Measurements from ENCODE around the gene ITPRIPL2.

Gene ITPRIPL2

GRCh38 chr16:19119564-19119963, 5.8 kb downstream of the ITPRIPL2 start:
- no peak for DNase-seq (ENCODE audit: low read depth in 2 of 2)

- DNase-seq (ENCODE audit: low read depth in 2 of 2): no peak
These were observed 9.9 kb downstream of the ITPRIPL2 start for GRCh38 chr16:19123535-19124178.

GRCh38 chr16:19126300-19126699, 12.5 kb downstream of the ITPRIPL2 start:
- no peak for DNase-seq (ENCODE audit: low read depth in 2 of 2)

- DNase-seq (ENCODE audit: low read depth in 2 of 2): no peak
These were observed 13.4 kb downstream of the ITPRIPL2 start for GRCh38 chr16:19127205-19127604.

- no peak for DNase-seq (ENCODE audit: low read depth in 2 of 2)
These were observed 13.9 kb downstream of the ITPRIPL2 start for GRCh38 chr16:19127674-19128131.

- no peak for DNase-seq (ENCODE audit: low read depth in 2 of 2)
These were observed 14.9 kb downstream of the ITPRIPL2 start for GRCh38 chr16:19128454-19129200.

GRCh38 chr16:19130385-19130784, 16.6 kb downstream of the ITPRIPL2 start:
- DNase-seq (ENCODE audit: low read depth in 2 of 2): no peak

- no peak for DNase-seq (ENCODE audit: low read depth in 2 of 2)
These were observed 17.4 kb downstream of the ITPRIPL2 start for GRCh38 chr16:19130852-19131824.

- DNase-seq (ENCODE audit: low read depth in 2 of 2): no peak
These were observed 18.1 kb downstream of the ITPRIPL2 start for GRCh38 chr16:19131825-19132218.

GRCh38 chr16:19132255-19132654, 18.5 kb downstream of the ITPRIPL2 start:
- no peak for DNase-seq (ENCODE audit: low read depth in 2 of 2)

- DNase-seq (ENCODE audit: low read depth in 2 of 2): no peak
These were observed 19.1 kb downstream of the ITPRIPL2 start for GRCh38 chr16:19132898-19133297.

GRCh38 chr16:19133600-19133999, 19.8 kb downstream of the ITPRIPL2 start:
- DNase-seq (ENCODE audit: low read depth in 2 of 2): no peak

GRCh38 chr16:19135201-19135842, 21.6 kb downstream of the ITPRIPL2 start:
- DNase-seq (ENCODE audit: low read depth in 2 of 2): no peak

- DNase-seq (ENCODE audit: low read depth in 2 of 2): no peak
These were observed 22.2 kb downstream of the ITPRIPL2 start for GRCh38 chr16:19135896-19136438.

- no peak for DNase-seq (ENCODE audit: low read depth in 2 of 2)
These were observed 22.9 kb downstream of the ITPRIPL2 start for GRCh38 chr16:19136549-19137196.

- DNase-seq (ENCODE audit: low read depth in 2 of 2): no peak
These were observed 23.7 kb downstream of the ITPRIPL2 start for GRCh38 chr16:19137201-19138128.

GRCh38 chr16:19138601-19139000, 24.8 kb downstream of the ITPRIPL2 start:
- no peak for DNase-seq (ENCODE audit: low read depth in 2 of 2)

- no peak for DNase-seq (ENCODE audit: low read depth in 2 of 2)
These were observed 25.8 kb downstream of the ITPRIPL2 start for GRCh38 chr16:19139436-19140091.

GRCh38 chr16:19140396-19140795, 26.6 kb downstream of the ITPRIPL2 start:
- DNase-seq (ENCODE audit: low read depth in 2 of 2): no peak
